Keratinocyte (primary cell): ENCODE measurements around the gene RRAGD. TPM values are rescaled to one million over a fixed set of nuclear protein-coding genes. Genes with fewer than 3 reads are reported as not detected.

Experiments used
- DNase-seq: peaks from one replicate; pipeline ENCODE4 v3.0.0-alpha.2; 2011; ENCODE audit warnings: low read depth, missing footprints, low spot score
- FAIRE-seq: peaks from 2 replicates; lab custom pipeline; 2011; peaks lifted over from hg19 to GRCh38; lab: Jason Lieb, UNC
- H2AFZ ChIP-seq: 2 replicates; pipeline ENCODE4 v1.6.0; 2012; ENCODE audit warnings: low read length, control low read depth, inconsistent platforms; ENCODE audit not compliant: control insufficient read depth
- H3K27ac ChIP-seq: 2 replicates; pipeline ENCODE4 v1.5.1; 2011; ENCODE audit warnings: low read length; ENCODE audit not compliant: control insufficient read depth, insufficient read depth
- H3K27me3 ChIP-seq: 3 replicates; pipeline ENCODE4 v1.6.0; 2011; ENCODE audit warnings: low read length; ENCODE audit not compliant: control insufficient read depth, insufficient read depth; ENCODE audit errors: extremely low read depth
- H3K36me3 ChIP-seq, 2 experiments: 2 replicates in 1 of 2; 3 replicates in 1 of 2; pipeline ENCODE4 v1.5.1; 2011; ENCODE audit warnings: low read length in 2 of 2, mild to moderate bottlenecking in 1 of 2; ENCODE audit not compliant: control insufficient read depth in 2 of 2, insufficient read depth in 2 of 2; ENCODE audit errors: extremely low read depth in 1 of 2
- H3K4me1 ChIP-seq: 3 replicates; pipeline ENCODE4 v1.5.1; 2011; ENCODE audit warnings: low read length; ENCODE audit not compliant: control insufficient read depth, insufficient read depth; ENCODE audit errors: extremely low read depth
- H3K4me2 ChIP-seq: 3 replicates; pipeline ENCODE4 v1.6.0; 2011; ENCODE audit warnings: low read depth, low read length; ENCODE audit not compliant: control insufficient read depth, insufficient read depth; ENCODE audit errors: extremely low read depth
- H3K4me3 ChIP-seq, 3 experiments: fragments of 200-600 bp in 1 of 3; sonication (generic) in 1 of 3; 2 replicates in 2 of 3; 3 replicates in 1 of 3; pipeline ENCODE4 v1.5.1; 2011 to 2016; ENCODE audit warnings: low read length in 3 of 3, mild to moderate bottlenecking in 3 of 3, control low read depth in 2 of 3, inconsistent platforms in 1 of 3, low read depth in 1 of 3, mixed read lengths in 1 of 3, mixed run types in 1 of 3, moderate library complexity in 1 of 3; ENCODE audit not compliant: control insufficient read depth in 2 of 3, insufficient read depth in 2 of 3; ENCODE audit errors: extremely low read depth in 1 of 3
- H3K79me2 ChIP-seq: 2 replicates; pipeline ENCODE4 v1.6.0; 2012; ENCODE audit warnings: low read length; ENCODE audit not compliant: control insufficient read depth, insufficient read depth
- H3K9ac ChIP-seq: 3 replicates; pipeline ENCODE4 v1.6.0; 2011; ENCODE audit warnings: low read length; ENCODE audit not compliant: control insufficient read depth, insufficient read depth; ENCODE audit errors: extremely low read depth
- H3K9me1 ChIP-seq: 3 replicates; pipeline ENCODE4 v1.6.0; 2011; ENCODE audit warnings: low read length; ENCODE audit not compliant: control insufficient read depth, insufficient read depth; ENCODE audit errors: extremely low read depth
- H3K9me3 ChIP-seq: 2 replicates; pipeline ENCODE4 v1.5.1; 2012; ENCODE audit warnings: low read depth, low read length; ENCODE audit not compliant: control insufficient read depth
- H4K20me1 ChIP-seq: 3 replicates; pipeline ENCODE4 v1.6.0; 2011; ENCODE audit warnings: low read length; ENCODE audit not compliant: control insufficient read depth, insufficient read depth; ENCODE audit errors: extremely low read depth
- CTCF ChIP-seq, 3 experiments: IDR thresholded peaks in 1 of 3; conservative IDR thresholded peaks in 1 of 3; optimal IDR thresholded peaks in 1 of 3; 2 replicates in 2 of 3; 3 replicates in 1 of 3; pipeline versions ENCODE3 to v1.5.1; 2011; ENCODE audit warnings: low read length in 3 of 3, mild to moderate bottlenecking in 3 of 3, moderate library complexity in 2 of 3, control low read depth in 1 of 3, inconsistent platforms in 1 of 3; ENCODE audit not compliant: insufficient read depth in 2 of 3; ENCODE audit errors: extremely low read depth in 1 of 3
- EZH2 ChIP-seq: IDR thresholded peaks from one replicate; pipeline ENCODE4 v1.6.1; 2012; ENCODE audit warnings: inconsistent platforms, mild to moderate bottlenecking, low read length, moderate library complexity
- dilution Hi-C: fragments of 300-500 bp; cut with MboI; formaldehyde crosslinking; loops from one replicate; pipeline ENCODE4 v1.7.0; 2020; ENCODE audit warnings: low sequenced_read_pairs; ENCODE audit not compliant: extremely low pct_ligation_motif_present
- polyA plus RNA-seq, 5 experiments: library from polyadenylated mRNA; depleted of rRNA in 3 of 5; stranded (reverse) in 3 of 5; stranded (forward) in 1 of 5; unstranded in 1 of 5; fragments of >200 nt; gene quantifications; 1 replicate in 1 of 5; 2 replicates in 3 of 5; 3 replicates in 1 of 5; pipeline versions ENCODE4 v1.2.1 to v1.2.3, GENCODE V29; 2011 to 2012; ENCODE audit warnings: missing spikeins in 2 of 5, low read depth in 1 of 5, low replicate concordance in 1 of 5

The RRAGD gene
- polyA plus RNA-seq, 1 donor (not counting 4 experiments of a cell fraction or from before 2014, with no cell fraction given), result 0.18 TPM

- DNase-seq (no peak), FAIRE-seq (no peak)
- Histone ChIP-seq H2AFZ (no peak overlapping the region), H3K9ac (no peak overlapping the region), H3K27ac (no peak overlapping the region), H3K36me3 (peaks cover 3% of the 10 kb centered on the region in 2 experiments), H3K4me3 (no peak overlapping the region), H3K79me2 (no peaks in the 10 kb centered on the region), H3K4me1 (no peaks in the 10 kb centered on the region), H3K9me3 (no peaks in the 10 kb centered on the region), H3K9me1 (no peaks in the 10 kb centered on the region), H3K4me2 (no peak overlapping the region), H4K20me1 (no peaks in the 10 kb centered on the region), H3K27me3 (no peaks in the 10 kb centered on the region)
- dilution Hi-C loops, result no loop called here
- TF ChIP-seq EZH2 (no peak), CTCF (optimal IDR thresholded peaks at IDR 0.05 in 1 of 3, IDR thresholded peaks at IDR 0.05 in 1 of 3, conservative IDR thresholded peaks at IDR 0.05 in 1 of 3; ENCODE audit: extremely low read depth in 1 of 3, insufficient read depth in 2 of 3, low read length in 3 of 3) (no peak)
Measured at GRCh38 chr6:89328976-89329375, 83.1 kb downstream of the RRAGD start.

GRCh38 chr6:89324304-89324703, 87.8 kb downstream of the RRAGD start:
- dilution Hi-C loops, result no loop called here
- Histone ChIP-seq H3K4me2 (no peak overlapping the region), H3K9me1 (no peaks in the 10 kb centered on the region), H3K27me3 (no peaks in the 10 kb centered on the region), H4K20me1 (no peaks in the 10 kb centered on the region), H3K9ac (no peak overlapping the region), H3K4me1 (no peaks in the 10 kb centered on the region), H3K9me3 (no peaks in the 10 kb centered on the region), H3K27ac (no peak overlapping the region), H3K36me3 (peaks cover 0 to 1% of the 10 kb centered on the region in 2 experiments), H3K79me2 (no peaks in the 10 kb centered on the region), H3K4me3 (no peak overlapping the region), H2AFZ (no peak overlapping the region)
- DNase-seq, result no peak
- no peak for FAIRE-seq
- TF ChIP-seq CTCF (optimal IDR thresholded peaks at IDR 0.05 in 1 of 3, IDR thresholded peaks at IDR 0.05 in 1 of 3, conservative IDR thresholded peaks at IDR 0.05 in 1 of 3; ENCODE audit: extremely low read depth in 1 of 3, insufficient read depth in 2 of 3, low read length in 3 of 3) (no peak), EZH2 (no peak)
